ENCODE measurements around the gene LSM11.
"Not testable (repeated sequence)": the region's sequence is repeated elsewhere in the genome, so short reads cannot be mapped to it uniquely, and the experiment has no call there.

LSM11 gene

DNA sequence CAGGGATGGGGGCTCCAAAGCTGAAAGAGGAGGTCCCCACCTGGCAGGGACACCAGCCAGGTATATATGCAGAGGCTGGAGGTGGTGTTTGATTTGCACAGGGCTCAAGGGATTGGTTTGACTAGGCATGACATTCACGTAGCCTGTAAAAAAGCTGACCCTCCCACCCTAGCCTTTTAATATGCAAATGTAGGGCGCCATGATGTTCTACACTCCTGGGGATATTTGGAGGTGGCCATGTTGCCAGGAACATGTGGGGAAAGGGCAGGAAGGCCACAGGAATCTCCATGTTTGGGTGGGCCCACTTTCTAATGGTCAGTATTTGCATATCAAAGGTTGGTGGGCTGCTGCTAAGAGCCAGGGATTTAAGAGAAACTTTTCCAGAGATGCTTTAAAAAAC, 24.3 kb upstream of the LSM11 start:
- H3K27me3 ChIP-seq (ENCODE audit: control insufficient read depth, insufficient read depth, low read length) = no peaks in the 10 kb centered on the region
- H3K9ac ChIP-seq (ENCODE audit: low read length) = no peak overlapping the region
- no peak overlapping the region for H3K4me3 ChIP-seq (ENCODE audit: low read length)
- no peaks in the 10 kb centered on the region for H3K4me1 ChIP-seq (ENCODE audit: control insufficient read depth, insufficient read depth, low read length)
- no peaks in the 10 kb centered on the region for H3K9me3 ChIP-seq (ENCODE audit: control insufficient read depth, low read length)
- H3K36me3 ChIP-seq (ENCODE audit: control insufficient read depth, insufficient read depth, low read length) = no peaks in the 10 kb centered on the region

DNA sequence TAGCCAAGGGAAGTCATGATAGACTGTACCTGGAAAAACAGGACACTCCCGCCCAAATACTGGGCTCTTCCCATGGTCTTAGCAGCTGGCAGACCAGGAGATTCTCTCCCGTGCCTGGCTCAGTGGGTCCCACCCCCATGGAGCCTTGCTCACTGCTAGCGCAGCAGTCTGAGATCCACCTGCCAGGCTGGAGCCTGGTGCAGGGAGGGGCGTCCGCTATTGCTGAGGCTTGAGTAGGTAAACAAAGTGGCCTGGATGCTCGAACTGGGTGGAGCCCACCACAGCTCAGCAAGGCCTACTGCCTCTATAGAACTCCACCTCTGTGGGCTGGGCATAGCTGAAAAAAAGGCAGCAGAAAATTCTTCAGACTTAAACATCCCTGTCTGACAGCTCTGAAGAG, 22.4 kb upstream of the LSM11 start:
- Histone ChIP-seq H3K27me3 (ENCODE audit: control insufficient read depth, insufficient read depth, low read length) (no peaks in the 10 kb centered on the region), H3K9ac (ENCODE audit: low read length) (no peak overlapping the region), H3K36me3 (ENCODE audit: control insufficient read depth, insufficient read depth, low read length) (no peaks in the 10 kb centered on the region), H3K9me3 (ENCODE audit: control insufficient read depth, low read length) (no peaks in the 10 kb centered on the region), H3K4me3 (ENCODE audit: low read length) (no peak overlapping the region), H3K4me1 (ENCODE audit: control insufficient read depth, insufficient read depth, low read length) (no peaks in the 10 kb centered on the region)

DNA sequence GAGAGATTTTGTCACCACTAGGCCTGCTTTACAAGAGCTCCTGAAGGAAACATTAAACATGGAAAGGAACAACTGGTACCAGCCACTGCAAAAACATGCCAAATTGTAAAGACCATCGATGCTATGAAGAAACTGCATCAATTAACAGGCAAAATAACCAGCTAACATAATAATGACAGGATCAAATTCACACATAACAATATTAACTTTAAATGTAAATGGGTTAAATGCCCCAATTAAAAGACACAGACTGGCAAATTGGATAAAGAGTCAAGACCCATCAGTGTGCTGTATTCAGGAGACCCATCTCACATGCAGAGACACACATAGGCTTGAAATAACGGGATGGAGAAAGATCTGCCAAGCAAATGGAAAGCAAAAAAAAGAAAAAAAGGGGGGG, 20.6 kb upstream of the LSM11 start:
- not testable (repeated sequence) for H3K9ac ChIP-seq (ENCODE audit: low read length); H3K9me3 ChIP-seq (ENCODE audit: control insufficient read depth, low read length); H3K4me1 ChIP-seq (ENCODE audit: control insufficient read depth, insufficient read depth, low read length); H3K36me3 ChIP-seq (ENCODE audit: control insufficient read depth, insufficient read depth, low read length); H3K27me3 ChIP-seq (ENCODE audit: control insufficient read depth, insufficient read depth, low read length); H3K4me3 ChIP-seq (ENCODE audit: low read length)

DNA sequence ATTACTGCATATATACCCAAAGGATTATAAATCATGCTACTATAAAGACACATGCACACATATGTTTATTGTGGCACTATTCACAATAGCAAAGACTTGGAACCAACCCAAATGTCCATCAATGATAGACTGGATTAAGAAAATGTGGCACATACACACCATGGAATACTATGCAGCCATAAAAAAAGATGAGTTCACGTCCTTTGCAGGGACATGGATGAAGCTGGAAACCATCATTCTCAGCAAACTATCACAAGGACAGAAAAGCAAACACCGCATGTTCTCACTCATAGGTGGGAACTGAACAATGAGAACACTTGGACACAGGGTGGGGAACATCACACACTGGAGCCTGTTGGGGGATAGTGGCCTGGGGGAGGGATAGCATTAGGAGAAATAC, 16.9 kb upstream of the LSM11 start:
- not testable (repeated sequence) for H3K4me3 ChIP-seq (ENCODE audit: low read length); H3K27me3 ChIP-seq (ENCODE audit: control insufficient read depth, insufficient read depth, low read length); H3K4me1 ChIP-seq (ENCODE audit: control insufficient read depth, insufficient read depth, low read length); H3K9ac ChIP-seq (ENCODE audit: low read length); H3K9me3 ChIP-seq (ENCODE audit: control insufficient read depth, low read length); H3K36me3 ChIP-seq (ENCODE audit: control insufficient read depth, insufficient read depth, low read length)

DNA sequence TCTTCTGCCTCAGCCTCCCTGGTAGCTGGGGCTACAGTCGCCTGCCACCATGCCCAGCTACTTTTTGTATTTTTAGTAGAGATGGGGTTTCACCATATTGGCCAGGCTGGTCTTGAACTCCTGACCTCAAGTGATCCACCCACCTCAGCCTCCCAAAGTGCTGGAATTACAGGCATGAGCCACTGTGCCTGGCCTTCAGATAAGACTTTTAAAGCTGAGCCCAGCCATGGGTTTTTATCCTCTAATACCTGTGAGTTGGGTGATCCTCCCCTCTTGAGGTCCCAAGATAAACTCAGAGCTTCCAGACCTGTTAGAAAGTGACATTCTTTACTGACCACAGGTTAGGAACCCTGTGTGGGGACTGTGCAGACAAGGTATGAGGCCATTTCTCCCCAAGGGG, 15.7 kb upstream of the LSM11 start:
- H3K27me3 ChIP-seq (ENCODE audit: control insufficient read depth, insufficient read depth, low read length); H3K36me3 ChIP-seq (ENCODE audit: control insufficient read depth, insufficient read depth, low read length); H3K9ac ChIP-seq (ENCODE audit: low read length); H3K4me3 ChIP-seq (ENCODE audit: low read length); H3K9me3 ChIP-seq (ENCODE audit: control insufficient read depth, low read length); H3K4me1 ChIP-seq (ENCODE audit: control insufficient read depth, insufficient read depth, low read length): not testable (repeated sequence)

DNA sequence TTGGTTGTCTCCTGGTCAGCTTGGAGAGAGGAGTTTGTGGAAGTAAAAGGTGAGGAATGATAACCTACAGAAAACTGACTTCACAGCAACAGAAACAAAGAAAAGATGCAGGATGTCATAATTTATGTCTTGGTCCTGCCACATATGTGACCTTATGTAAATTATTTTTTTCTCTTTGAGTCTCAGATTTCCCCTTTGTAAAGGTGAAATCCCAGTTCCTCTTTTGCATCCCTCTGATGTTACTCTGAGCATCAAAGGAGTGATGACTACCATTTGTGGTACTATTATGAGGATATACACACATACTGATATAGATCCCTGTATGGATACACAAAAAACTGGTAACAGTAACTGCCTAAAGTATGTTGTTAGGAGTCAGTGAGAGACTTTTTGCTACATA, 13.7 kb upstream of the LSM11 start:
- Histone ChIP-seq H3K9ac (ENCODE audit: low read length) (no peak overlapping the region), H3K4me3 (ENCODE audit: low read length) (no peak overlapping the region), H3K36me3 (ENCODE audit: control insufficient read depth, insufficient read depth, low read length) (no peaks in the 10 kb centered on the region), H3K4me1 (ENCODE audit: control insufficient read depth, insufficient read depth, low read length) (peaks cover 4% of the 10 kb centered on the region), H3K27me3 (ENCODE audit: control insufficient read depth, insufficient read depth, low read length) (no peaks in the 10 kb centered on the region), H3K9me3 (ENCODE audit: control insufficient read depth, low read length) (no peaks in the 10 kb centered on the region)

DNA sequence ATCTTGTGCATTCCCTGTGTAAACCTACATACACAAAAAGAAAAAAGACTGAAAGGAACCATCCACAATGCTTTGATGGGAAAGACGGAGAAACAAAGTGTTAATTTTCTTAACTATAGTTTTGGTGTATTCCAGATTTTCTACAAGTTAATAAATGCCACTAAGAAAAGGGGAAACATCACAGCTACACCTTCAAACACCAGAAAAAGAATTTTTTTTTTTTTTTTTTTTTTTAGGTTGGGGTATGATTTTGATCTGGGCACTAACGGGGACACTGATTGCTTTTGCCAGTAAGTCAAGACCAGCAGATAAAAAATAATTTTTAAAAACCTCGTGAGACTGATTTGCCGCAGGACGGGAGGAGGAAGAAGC, 12.6 kb upstream of the LSM11 start:
- Histone ChIP-seq H3K27me3 (ENCODE audit: control insufficient read depth, insufficient read depth, low read length) (no peaks in the 10 kb centered on the region), H3K4me3 (ENCODE audit: low read length) (no peak overlapping the region), H3K9me3 (ENCODE audit: control insufficient read depth, low read length) (no peaks in the 10 kb centered on the region), H3K36me3 (ENCODE audit: control insufficient read depth, insufficient read depth, low read length) (no peaks in the 10 kb centered on the region), H3K4me1 (ENCODE audit: control insufficient read depth, insufficient read depth, low read length) (peaks cover 4% of the 10 kb centered on the region), H3K9ac (ENCODE audit: low read length) (peak overlapping the region; percentile 78)

DNA sequence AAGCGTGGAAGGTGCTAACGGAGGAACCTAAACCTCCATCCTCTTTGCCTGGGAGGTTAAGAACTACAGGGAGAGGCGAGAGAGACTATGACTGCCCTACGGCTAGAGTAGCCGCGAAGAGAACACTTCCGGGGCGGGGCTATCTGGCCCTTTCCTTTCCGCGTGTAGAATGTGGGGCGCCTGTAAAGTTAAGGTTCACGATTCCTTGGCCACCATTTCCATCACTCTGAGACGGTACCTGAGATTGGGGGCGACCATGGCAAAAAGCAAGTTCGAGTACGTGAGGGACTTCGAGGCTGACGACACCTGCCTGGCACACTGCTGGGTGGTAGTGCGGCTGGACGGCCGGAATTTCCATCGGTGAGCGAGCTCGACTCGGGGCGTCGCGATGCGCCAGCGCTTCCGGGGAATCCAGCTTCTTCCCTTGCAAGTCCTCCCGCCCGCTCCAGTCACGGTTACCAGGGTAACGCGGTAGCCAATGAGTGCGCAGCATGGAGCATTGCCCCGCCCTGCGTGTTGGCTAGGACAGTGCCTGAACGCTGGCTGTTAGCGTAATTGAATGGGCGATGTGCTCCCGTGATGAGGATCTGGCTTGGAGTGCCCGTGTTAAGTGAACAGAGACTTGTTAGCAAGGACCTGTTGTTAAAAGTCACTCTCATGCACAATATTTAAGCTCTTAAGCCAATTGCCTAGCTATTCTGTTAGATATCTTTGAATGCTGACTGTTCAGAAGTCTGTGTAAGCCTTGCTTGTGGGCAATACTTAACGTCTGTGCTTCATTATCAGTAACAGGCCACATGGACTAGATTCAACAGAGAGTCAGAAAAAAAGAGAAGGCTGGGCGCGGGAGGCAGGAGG, 12.0 kb upstream of the LSM11 start, which contains the start of gene THG1L:
TSS of gene THG1L (plus strand) at position 149 of the 858 bp plus-strand sequence. CDS start at position 170, 21 bp downstream.
- Histone ChIP-seq H3K36me3 (ENCODE audit: control insufficient read depth, insufficient read depth, low read length) (no peaks in the 10 kb centered on the region), H3K27me3 (ENCODE audit: control insufficient read depth, insufficient read depth, low read length) (no peaks in the 10 kb centered on the region), H3K9me3 (ENCODE audit: control insufficient read depth, low read length) (no peaks in the 10 kb centered on the region), H3K4me1 (ENCODE audit: control insufficient read depth, insufficient read depth, low read length) (peaks cover 4% of the 10 kb centered on the region), H3K4me3 (ENCODE audit: low read length) (peak within 1 kb of the TSS; percentile 48), H3K9ac (ENCODE audit: low read length) (peak within 1 kb of the TSS; percentile 78)

DNA sequence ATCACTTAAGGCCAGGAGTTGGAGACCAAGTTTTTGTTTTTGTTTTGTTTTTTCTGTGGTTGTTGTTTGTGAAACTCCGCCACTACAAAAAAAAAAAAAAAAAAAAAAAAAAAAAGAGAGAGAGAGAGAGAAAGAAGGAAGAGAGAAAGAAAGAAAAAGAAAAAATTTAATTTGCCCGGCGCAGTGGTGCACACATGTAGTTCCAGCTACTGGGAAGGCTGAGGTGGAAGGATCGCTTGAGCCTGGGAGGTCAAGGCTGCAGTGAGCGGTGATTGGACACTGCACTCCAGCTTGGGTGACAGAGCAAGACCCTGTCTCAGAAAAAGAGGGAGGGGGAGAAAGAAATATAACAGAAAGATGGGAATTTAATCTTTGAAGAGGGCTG, 11.4 kb upstream of the LSM11 start:
- Histone ChIP-seq H3K36me3 (ENCODE audit: control insufficient read depth, insufficient read depth, low read length) (no peaks in the 10 kb centered on the region), H3K4me1 (ENCODE audit: control insufficient read depth, insufficient read depth, low read length) (peaks cover 4% of the 10 kb centered on the region), H3K4me3 (ENCODE audit: low read length) (no peak overlapping the region), H3K9ac (ENCODE audit: low read length) (peak overlapping the region; percentile 78), H3K27me3 (ENCODE audit: control insufficient read depth, insufficient read depth, low read length) (no peaks in the 10 kb centered on the region), H3K9me3 (ENCODE audit: control insufficient read depth, low read length) (no peaks in the 10 kb centered on the region)

DNA sequence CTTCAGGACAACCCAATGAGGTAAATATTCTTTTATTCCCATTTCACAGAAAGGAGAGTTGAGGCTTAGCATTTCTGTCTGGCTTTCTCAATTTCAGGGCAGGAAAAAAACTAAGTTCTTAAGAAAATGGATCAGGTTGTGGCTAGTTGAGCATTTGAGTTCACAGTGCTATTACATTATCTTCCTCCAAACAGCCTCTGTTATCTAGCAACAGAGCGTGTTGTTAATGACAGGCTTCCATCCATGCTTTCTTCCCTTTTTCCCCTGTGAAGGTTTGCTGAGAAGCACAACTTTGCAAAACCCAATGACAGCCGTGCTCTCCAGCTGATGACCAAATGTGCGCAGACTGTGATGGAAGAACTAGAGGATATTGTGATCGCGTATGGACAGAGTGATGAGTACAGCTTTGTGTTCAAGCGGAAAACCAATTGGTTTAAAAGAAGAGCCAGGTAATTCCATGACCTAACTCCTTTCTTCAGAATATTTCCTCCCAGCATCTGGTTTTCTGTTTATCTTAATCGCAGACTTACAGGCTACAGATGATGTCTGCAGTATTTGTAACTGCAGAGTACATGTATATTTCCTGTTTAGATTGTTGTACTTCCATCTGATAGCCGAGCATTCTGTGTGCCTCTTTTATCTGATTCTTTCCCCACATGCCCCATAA, 10.8 kb upstream of the LSM11 start:
- no peaks in the 10 kb centered on the region for H3K36me3 ChIP-seq (ENCODE audit: control insufficient read depth, insufficient read depth, low read length)
- no peak overlapping the region for H3K4me3 ChIP-seq (ENCODE audit: low read length)
- H3K4me1 ChIP-seq (ENCODE audit: control insufficient read depth, insufficient read depth, low read length) = peaks cover 4% of the 10 kb centered on the region
- H3K27me3 ChIP-seq (ENCODE audit: control insufficient read depth, insufficient read depth, low read length) = no peaks in the 10 kb centered on the region
- H3K9ac ChIP-seq (ENCODE audit: low read length) = no peak overlapping the region
- H3K9me3 ChIP-seq (ENCODE audit: control insufficient read depth, low read length) = no peaks in the 10 kb centered on the region

DNA sequence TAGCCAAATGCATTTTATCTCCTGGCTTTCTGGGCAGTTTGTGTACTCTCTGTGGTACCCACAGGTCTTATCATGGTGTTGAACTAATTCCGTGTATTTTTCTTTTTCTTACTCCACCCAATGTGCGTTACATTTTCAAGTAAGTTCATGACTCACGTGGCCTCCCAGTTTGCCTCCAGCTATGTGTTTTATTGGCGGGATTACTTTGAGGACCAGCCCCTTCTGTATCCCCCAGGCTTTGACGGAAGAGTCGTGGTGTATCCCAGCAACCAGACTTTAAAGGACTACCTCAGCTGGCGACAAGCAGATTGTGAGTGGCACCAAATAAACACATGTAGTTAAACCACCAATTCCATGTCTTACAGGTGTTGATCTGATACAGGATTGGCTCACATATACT, 9.1 kb upstream of the LSM11 start:
- Histone ChIP-seq H3K4me3 (ENCODE audit: low read length) (no peak overlapping the region), H3K36me3 (ENCODE audit: control insufficient read depth, insufficient read depth, low read length) (no peaks in the 10 kb centered on the region), H3K9ac (ENCODE audit: low read length) (no peak overlapping the region), H3K4me1 (ENCODE audit: control insufficient read depth, insufficient read depth, low read length) (peaks cover 4% of the 10 kb centered on the region), H3K27me3 (ENCODE audit: control insufficient read depth, insufficient read depth, low read length) (no peaks in the 10 kb centered on the region), H3K9me3 (ENCODE audit: control insufficient read depth, low read length) (no peaks in the 10 kb centered on the region)

DNA sequence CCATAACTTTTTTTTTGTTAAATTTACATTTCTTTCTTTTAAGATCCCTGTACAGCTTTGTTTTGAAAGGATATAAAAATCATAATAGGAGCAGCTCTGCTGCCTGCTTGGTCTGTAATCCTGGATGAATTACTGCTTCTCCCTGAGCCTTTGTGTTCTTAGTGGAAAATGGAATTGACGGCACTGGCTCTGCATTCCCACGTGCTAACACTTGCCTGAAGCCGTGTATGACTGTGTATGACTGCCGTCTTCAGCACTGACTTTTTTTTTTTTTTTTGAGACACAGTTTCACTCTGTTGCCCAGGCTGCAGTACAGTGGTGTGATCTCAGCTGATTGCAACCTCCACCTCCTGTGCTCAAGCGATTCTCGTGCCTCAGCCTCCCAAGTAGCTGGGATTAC, 7.5 kb upstream of the LSM11 start:
- Histone ChIP-seq H3K9ac (ENCODE audit: low read length) (no peak overlapping the region), H3K4me3 (ENCODE audit: low read length) (no peak overlapping the region), H3K9me3 (ENCODE audit: control insufficient read depth, low read length) (no peaks in the 10 kb centered on the region), H3K4me1 (ENCODE audit: control insufficient read depth, insufficient read depth, low read length) (peaks cover 4% of the 10 kb centered on the region), H3K36me3 (ENCODE audit: control insufficient read depth, insufficient read depth, low read length) (no peaks in the 10 kb centered on the region), H3K27me3 (ENCODE audit: control insufficient read depth, insufficient read depth, low read length) (no peaks in the 10 kb centered on the region)

All from mucosa of stomach (tissue), 1 donor.